Embryonic facial prominence (tissue), 1 donor: Measurements from ENCODE around the gene CTSV.
A peak's percentile ranks its signal among the peaks of the same experiment; 100 is the strongest.
"Not testable (repeated sequence)": the region's sequence is repeated elsewhere in the genome, so short reads cannot be mapped to it uniquely, and the experiment has no call there.

Experiments used
- DNase-seq: peaks from one replicate; pipeline ENCODE4 v3.0.0-alpha.2; 2016; ENCODE audit errors: extremely low spot score

The CTSV gene

GRCh38 chr9:97041898-97042297 is 3.0 kb upstream of the CTSV start:
- no peak for DNase-seq

GRCh38 chr9:97039514-97039860 is 545 bp upstream of the CTSV start:
- DNase-seq, result no peak

- not testable (repeated sequence) for DNase-seq
Observed at GRCh38 chr9:97023505-97023904, 15.4 kb downstream of the CTSV start.

- peak; percentile 64 for DNase-seq
Observed at GRCh38 chr9:97013151-97014132, 25.5 kb downstream of the CTSV start.

- DNase-seq, result not testable (repeated sequence)
Observed at GRCh38 chr9:97012617-97013016, 26.3 kb downstream of the CTSV start.

- not testable (repeated sequence) for DNase-seq
Observed at GRCh38 chr9:97002195-97002594, 36.7 kb downstream of the CTSV start.

GRCh38 chr9:97001338-97001737 is 37.6 kb downstream of the CTSV start:
- DNase-seq, result not testable (repeated sequence)

- not testable (repeated sequence) for DNase-seq
Observed at GRCh38 chr9:97000139-97000787, 38.7 kb downstream of the CTSV start.

GRCh38 chr9:96999733-97000132 is 39.2 kb downstream of the CTSV start:
- DNase-seq, result not testable (repeated sequence)

GRCh38 chr9:96997009-96997701 is 41.8 kb downstream of the CTSV start:
- DNase-seq, result peak; percentile 4

- not testable (repeated sequence) for DNase-seq
Observed at GRCh38 chr9:96994531-96995016, 44.4 kb downstream of the CTSV start.

- DNase-seq, result not testable (repeated sequence)
Observed at GRCh38 chr9:96992303-96992702, 46.6 kb downstream of the CTSV start.

GRCh38 chr9:96989747-96990318 is 49.1 kb downstream of the CTSV start:
- DNase-seq, result not testable (repeated sequence)

GRCh38 chr9:96984887-96985286 is 54.1 kb downstream of the CTSV start:
- DNase-seq, result not testable (repeated sequence)

GRCh38 chr9:96984139-96984538 is 54.8 kb downstream of the CTSV start:
- not testable (repeated sequence) for DNase-seq

- DNase-seq, result not testable (repeated sequence)
Observed at GRCh38 chr9:96983496-96984122, 55.3 kb downstream of the CTSV start.
